Right atrium auricular region (tissue), 2 donors: ENCODE measurements around the gene FRAS1. TPM values are rescaled to one million over a fixed set of nuclear protein-coding genes. Genes with fewer than 3 reads are reported as not detected.
"Not testable (repeated sequence)": the region's sequence is repeated elsewhere in the genome, so short reads cannot be mapped to it uniquely, and the experiment has no call there.

Experiments
- DNase-seq: peaks from one replicate; pipeline ENCODE4 v3.0.0-alpha.2; 2019; ENCODE audit warnings: low spot score
- H3K27ac ChIP-seq, 2 donors: fragments of 200-600 bp; sonication (generic); 1 replicate in 1 of 2; 2 replicates in 1 of 2; pipeline ENCODE4 v1.5.1; 2016 to 2019
- H3K27me3 ChIP-seq, 2 donors: fragments of 200-600 bp; sonication (generic); one replicate each; pipeline versions ENCODE4 v1.5.1 to v1.6.0; 2017 to 2019
- H3K36me3 ChIP-seq: fragments of 200-600 bp; sonication (generic); one replicate; pipeline ENCODE4 v1.5.1; 2016
- H3K4me1 ChIP-seq, 2 donors: fragments of 200-600 bp; sonication (generic); one replicate each; pipeline versions ENCODE4 v1.5.1 to v1.6.0; 2017 to 2019
- H3K4me3 ChIP-seq, 2 donors: fragments of 200-600 bp; sonication (generic); 1 replicate in 1 of 2; 2 replicates in 1 of 2; pipeline ENCODE4 v1.5.1; 2017 to 2019; ENCODE audit warnings: mild to moderate bottlenecking in 1 of 2, moderate library complexity in 1 of 2
- H3K9me3 ChIP-seq, 2 donors: fragments of 200-600 bp; sonication (generic); one replicate each; pipeline ENCODE4 v1.5.1; 2019
- total RNA-seq, 2 donors: library from RNA; depleted of rRNA; stranded (reverse); fragments of >200 nt; gene quantifications; one replicate each; pipeline ENCODE4 v1.1.0, GENCODE V29; 2016
- TF ChIP-seq, protein P1 (sequence below), 2 donors: fragments of 200-600 bp; sonication (generic); IDR thresholded peaks; one replicate each; pipeline ENCODE4 v1.5.1; 2019; ENCODE audit warnings: antibody characterized with exemption in 2 of 2

Gene FRAS1, protein sequence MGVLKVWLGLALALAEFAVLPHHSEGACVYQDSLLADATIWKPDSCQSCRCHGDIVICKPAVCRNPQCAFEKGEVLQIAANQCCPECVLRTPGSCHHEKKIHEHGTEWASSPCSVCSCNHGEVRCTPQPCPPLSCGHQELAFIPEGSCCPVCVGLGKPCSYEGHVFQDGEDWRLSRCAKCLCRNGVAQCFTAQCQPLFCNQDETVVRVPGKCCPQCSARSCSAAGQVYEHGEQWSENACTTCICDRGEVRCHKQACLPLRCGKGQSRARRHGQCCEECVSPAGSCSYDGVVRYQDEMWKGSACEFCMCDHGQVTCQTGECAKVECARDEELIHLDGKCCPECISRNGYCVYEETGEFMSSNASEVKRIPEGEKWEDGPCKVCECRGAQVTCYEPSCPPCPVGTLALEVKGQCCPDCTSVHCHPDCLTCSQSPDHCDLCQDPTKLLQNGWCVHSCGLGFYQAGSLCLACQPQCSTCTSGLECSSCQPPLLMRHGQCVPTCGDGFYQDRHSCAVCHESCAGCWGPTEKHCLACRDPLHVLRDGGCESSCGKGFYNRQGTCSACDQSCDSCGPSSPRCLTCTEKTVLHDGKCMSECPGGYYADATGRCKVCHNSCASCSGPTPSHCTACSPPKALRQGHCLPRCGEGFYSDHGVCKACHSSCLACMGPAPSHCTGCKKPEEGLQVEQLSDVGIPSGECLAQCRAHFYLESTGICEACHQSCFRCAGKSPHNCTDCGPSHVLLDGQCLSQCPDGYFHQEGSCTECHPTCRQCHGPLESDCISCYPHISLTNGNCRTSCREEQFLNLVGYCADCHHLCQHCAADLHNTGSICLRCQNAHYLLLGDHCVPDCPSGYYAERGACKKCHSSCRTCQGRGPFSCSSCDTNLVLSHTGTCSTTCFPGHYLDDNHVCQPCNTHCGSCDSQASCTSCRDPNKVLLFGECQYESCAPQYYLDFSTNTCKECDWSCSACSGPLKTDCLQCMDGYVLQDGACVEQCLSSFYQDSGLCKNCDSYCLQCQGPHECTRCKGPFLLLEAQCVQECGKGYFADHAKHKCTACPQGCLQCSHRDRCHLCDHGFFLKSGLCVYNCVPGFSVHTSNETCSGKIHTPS (N-terminal part only)
- 10 to 100 TPM in 1 of 2 donors, 1 to 10 TPM in 1; 5.8 to 12.9 TPM for total RNA-seq

DNA sequence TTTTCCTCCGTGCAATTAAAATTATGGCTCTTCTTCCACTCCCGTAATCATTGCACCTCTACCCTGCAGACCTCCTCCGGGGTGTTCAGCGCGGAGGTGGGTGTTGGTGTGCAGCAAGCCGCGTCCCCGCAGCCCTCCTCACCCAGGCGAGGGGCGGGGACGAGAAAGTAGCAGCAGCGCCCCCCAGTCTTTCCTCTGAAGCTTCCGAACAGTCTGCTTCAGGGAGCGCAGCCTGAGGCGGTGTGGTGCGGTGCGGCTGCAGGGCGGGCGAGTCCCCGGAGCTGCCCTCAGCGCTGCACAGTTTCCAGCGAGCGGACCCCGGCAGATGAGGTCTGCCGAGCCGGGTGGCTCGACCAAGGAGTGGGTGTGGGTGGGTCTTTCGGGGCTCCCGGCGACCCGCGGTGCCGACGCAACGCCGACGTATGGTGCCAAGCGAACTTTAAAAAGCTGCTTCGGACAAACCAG, at the start of gene FRAS1:
TSS of gene FRAS1 (plus strand) at position 189 of the 465 bp plus-strand sequence. CDS start 687 bp downstream, outside the sequence.
- Histone ChIP-seq H3K27ac (peak within 1 kb of the TSS; percentile 83 to 94), H3K4me1 (peaks cover 0 to 35% of the 10 kb centered on the region in 2 donors), H3K36me3 (no peaks in the 10 kb centered on the region), H3K27me3 (no peaks in the 10 kb centered on the region), H3K9me3 (no peaks in the 10 kb centered on the region), H3K4me3 (peak within 1 kb of the TSS; percentile 60 to 66)
- TF ChIP-seq, protein P1, sequence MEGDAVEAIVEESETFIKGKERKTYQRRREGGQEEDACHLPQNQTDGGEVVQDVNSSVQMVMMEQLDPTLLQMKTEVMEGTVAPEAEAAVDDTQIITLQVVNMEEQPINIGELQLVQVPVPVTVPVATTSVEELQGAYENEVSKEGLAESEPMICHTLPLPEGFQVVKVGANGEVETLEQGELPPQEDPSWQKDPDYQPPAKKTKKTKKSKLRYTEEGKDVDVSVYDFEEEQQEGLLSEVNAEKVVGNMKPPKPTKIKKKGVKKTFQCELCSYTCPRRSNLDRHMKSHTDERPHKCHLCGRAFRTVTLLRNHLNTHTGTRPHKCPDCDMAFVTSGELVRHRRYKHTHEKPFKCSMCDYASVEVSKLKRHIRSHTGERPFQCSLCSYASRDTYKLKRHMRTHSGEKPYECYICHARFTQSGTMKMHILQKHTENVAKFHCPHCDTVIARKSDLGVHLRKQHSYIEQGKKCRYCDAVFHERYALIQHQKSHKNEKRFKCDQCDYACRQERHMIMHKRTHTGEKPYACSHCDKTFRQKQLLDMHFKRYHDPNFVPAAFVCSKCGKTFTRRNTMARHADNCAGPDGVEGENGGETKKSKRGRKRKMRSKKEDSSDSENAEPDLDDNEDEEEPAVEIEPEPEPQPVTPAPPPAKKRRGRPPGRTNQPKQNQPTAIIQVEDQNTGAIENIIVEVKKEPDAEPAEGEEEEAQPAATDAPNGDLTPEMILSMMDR (IDR thresholded peaks at IDR 0.05) = no peak
- no peak for DNase-seq

DNA sequence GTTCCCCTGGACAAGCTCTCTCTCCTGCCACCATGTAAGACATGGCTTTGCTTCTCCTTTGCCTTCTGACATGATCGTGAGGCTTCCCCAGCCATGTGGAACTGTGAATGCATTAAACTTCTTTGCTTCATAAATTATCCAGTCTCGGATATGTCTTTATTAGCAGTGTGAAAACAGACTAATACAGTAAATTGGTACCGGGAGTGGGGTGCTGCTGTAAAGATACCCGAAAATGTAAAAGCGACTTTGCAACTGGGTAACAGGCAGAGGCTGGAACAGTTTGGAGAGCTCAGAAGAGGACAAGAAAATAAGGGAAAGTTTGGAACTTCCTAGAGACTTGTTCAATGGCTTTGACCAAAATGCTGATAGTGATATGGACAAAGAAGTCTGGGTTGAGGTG, 46.1 kb upstream of the FRAS1 start:
- H3K27ac ChIP-seq, H3K9me3 ChIP-seq, H3K4me1 ChIP-seq, H3K27me3 ChIP-seq, H3K4me3 ChIP-seq, H3K36me3 ChIP-seq, DNase-seq: not testable (repeated sequence)

DNA sequence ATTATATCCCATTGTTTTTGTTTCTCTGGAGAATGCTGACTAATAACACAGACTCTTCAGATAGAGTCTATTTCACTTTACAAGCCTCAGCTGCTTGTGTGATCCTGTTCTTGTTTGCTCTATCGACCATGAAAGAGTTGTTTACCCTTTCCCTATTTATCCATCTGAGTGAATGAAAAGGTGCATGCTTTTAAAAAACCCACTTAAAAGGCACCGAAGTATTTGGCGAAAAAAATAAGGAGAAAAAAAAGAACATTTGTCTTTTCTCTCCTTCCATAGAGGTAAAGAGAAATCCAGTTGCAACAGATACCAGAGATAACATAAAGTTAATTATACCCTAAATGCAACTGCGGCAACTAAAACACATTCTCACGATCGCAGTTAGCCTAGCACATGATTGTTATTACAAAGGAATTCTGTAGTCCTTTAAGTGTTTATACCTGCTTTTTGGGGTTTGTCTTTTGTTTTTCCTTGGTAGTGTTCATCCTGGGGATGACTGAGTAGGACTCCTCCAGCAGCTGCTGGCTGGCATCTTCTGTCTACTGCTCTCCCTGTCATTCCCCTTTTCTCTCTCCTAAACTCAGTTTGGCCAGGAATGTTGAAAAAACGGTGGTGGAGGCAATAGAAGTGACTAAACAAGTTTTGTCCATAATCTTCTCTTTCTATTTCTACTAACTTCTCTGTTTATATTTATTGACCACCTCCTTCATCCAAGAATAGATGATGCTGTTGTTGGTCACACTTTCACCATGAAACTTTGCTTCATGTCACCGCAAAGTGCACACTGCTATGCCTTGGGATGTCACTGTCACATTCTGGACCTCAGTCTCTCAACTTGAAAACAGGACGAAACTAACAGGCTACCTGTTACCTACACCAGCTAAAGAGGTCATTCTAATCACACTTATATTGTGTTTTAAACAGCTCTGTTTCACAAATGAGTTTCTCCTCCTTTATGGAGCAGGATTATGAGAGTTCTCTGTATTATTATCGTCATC, 41.9 kb upstream of the FRAS1 start:
- TF ChIP-seq, protein P1 (IDR thresholded peaks at IDR 0.05) = no peak
- Histone ChIP-seq H3K4me1 (no peaks in the 10 kb centered on the region), H3K4me3 (no peak overlapping the region), H3K27ac (no peak overlapping the region), H3K27me3 (no peaks in the 10 kb centered on the region), H3K9me3 (peaks cover 0 to 8% of the 10 kb centered on the region in 2 donors), H3K36me3 (no peaks in the 10 kb centered on the region)
- no peak for DNase-seq

DNA sequence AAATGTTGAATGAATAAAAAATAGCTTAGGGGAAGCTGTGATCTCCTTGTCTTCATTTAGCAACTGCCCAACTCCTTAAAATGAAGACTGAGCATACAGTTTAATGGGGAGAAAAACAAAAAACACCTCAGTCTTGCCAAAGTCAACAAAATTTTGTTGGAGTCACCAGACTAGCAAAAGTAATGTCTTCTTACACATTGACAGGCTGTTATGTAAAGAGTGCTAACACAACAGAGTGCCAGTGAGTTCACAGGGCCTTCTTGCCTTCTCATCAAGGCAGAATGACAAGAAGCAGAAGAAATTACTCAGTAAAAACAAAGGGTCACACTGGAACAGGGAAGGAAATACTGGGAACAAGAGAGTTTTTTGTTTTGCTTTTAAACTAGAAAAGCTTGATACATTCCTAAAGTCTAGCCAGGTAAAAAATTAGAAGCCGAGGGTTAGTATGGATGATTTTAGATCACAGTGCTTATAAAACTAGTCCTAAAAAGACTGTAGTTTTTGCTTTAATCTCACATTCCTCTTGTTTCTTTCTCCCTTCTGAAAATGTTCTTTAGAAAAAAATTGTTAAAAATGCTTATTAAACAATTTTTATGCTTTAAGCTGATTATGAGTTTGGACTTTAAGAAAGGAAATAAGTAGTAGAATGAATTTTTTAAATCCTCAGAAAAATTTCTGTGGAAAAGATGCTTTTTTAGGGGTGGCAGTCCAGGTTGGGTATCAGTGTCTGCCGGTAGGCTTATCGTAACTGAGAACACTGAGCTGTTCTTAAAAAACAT, 38.7 kb upstream of the FRAS1 start:
- no peak overlapping the region for H3K27ac ChIP-seq
- no peak overlapping the region for H3K4me3 ChIP-seq
- no peaks in the 10 kb centered on the region for H3K36me3 ChIP-seq
- H3K9me3 ChIP-seq = no peaks in the 10 kb centered on the region
- DNase-seq = no peak
- H3K4me1 ChIP-seq = no peaks in the 10 kb centered on the region
- TF ChIP-seq, protein P1 (IDR thresholded peaks at IDR 0.05) = no peak
- no peaks in the 10 kb centered on the region for H3K27me3 ChIP-seq

DNA sequence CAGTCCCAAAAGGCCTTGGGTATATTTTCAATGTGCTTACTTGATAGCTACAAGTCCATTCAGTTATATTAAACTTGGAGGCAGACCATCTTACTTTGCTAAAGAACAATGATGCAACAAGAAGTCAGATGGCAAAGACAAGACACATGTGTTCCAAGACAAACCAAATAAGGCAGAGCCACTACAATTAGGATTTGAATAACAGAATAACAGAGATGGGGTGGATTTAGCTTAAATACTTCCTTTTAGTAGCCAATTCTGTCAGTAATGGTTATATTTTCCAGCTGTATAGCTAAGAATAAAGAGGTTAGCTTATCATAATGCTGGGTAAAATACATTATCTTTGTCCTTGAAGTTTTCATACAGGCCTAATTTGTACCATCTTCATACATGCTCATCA, 37.7 kb upstream of the FRAS1 start:
- Histone ChIP-seq H3K27me3 (no peaks in the 10 kb centered on the region), H3K4me3 (no peak overlapping the region), H3K4me1 (no peaks in the 10 kb centered on the region), H3K9me3 (no peaks in the 10 kb centered on the region), H3K27ac (no peak overlapping the region), H3K36me3 (no peaks in the 10 kb centered on the region)
- DNase-seq = no peak
- TF ChIP-seq, protein P1 (IDR thresholded peaks at IDR 0.05) = no peak
